LNCAP (cell line): ENCODE data around the gene PLCB4.

Experiments used
- CTCF ChIP-seq: fragments of 450-650 bp; IDR thresholded peaks from 2 replicates; pipeline ENCODE4 v1.5.1; 2017; ENCODE audit warnings: mild to moderate bottlenecking

PLCB4 gene

GRCh38 chr20:9068841-9069663 is at the start of gene PLCB4:
PLCB4 (plus strand) TSS chr20:9069087; CDS start chr20:9307815, 238,728 bp downstream.
- no peak for TF ChIP-seq CTCF

- TF ChIP-seq CTCF, result no peak
Measured at GRCh38 chr20:9019833-9020232, 49.1 kb upstream of the PLCB4 start.

- no peak for TF ChIP-seq CTCF
Measured at GRCh38 chr20:9021216-9021615, 47.7 kb upstream of the PLCB4 start.

DNA sequence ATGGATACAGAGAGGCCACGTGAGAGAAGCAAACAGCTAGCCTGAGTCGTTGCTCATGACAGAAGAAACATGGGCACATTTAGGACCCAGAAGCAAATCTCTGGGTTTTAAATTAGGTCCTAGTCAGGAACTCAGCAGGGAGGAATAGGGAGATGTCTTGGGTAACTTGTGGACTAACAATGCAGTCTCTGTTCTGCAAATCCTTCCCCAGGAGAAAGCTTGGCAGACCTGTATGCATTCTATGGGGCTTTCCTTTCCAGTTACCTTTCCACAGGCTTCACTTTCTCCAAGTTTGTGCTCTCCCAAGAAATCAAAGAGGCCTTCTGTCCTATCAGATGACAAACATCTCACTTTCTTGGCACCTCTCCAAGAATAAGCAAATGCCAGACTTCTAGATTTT is 47.2 kb upstream of the PLCB4 start:
- no peak for TF ChIP-seq CTCF

GRCh38 chr20:9022376-9022775 is 46.5 kb upstream of the PLCB4 start:
- no peak for TF ChIP-seq CTCF

DNA sequence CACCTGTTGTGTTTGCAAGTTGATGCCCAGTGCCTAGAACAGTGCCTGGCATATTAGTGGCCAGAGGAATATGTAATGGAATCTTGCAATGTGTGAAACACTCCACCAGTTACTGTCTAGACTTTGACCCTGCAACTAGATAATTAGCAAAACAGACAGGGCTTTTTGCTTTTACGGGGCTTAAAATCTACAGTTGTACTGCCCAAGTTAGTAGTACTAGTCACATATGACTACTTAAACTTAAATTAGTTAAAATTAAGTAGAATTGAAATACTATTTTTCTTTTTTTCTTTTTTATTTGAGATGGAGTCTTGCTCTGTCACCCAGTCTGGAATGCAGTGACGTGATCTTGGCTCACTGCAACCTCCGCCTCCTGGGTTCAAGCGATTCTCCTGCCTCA is 44.3 kb upstream of the PLCB4 start:
- TF ChIP-seq CTCF, result no peak

GRCh38 chr20:9025011-9025410 is 43.9 kb upstream of the PLCB4 start:
- no peak for TF ChIP-seq CTCF
